Caco-2 (cell line): ENCODE measurements around the gene KRT28. TPM values are rescaled to one million over a fixed set of nuclear protein-coding genes. Genes with fewer than 3 reads are reported as not detected.

Experiments
- BruUV-seq: library from RNA; stranded (reverse); fragments of 400-500 nt; replicated peaks from 2 replicates; lab custom pipeline; 2021; lab: Mats Ljungman, UMichigan
- CTCF ChIA-PET: fragments of 300-600 bp; sonication (Branson Sonifier 250); formaldehyde crosslinking; loops from one replicate; lab custom pipeline; 2022; ENCODE audit warnings: antibody characterized with exemption; lab: Charles Lee
- POLR2A ChIA-PET: fragments of 300-600 bp; sonication (Branson Sonifier 250); formaldehyde crosslinking; loops from one replicate; lab custom pipeline; 2022; ENCODE audit warnings: antibody characterized with exemption; lab: Charles Lee
- DNase-seq, 2 experiments: peaks; one replicate each; pipeline versions ENCODE4 v3.0.0 to v3.0.0-alpha.2; 2020 to 2022
- H3K27me3 ChIP-seq: replicated peaks from 2 replicates; pipeline ENCODE4 v1.6.0; 2011; ENCODE audit warnings: low read length; ENCODE audit not compliant: control insufficient read depth, insufficient read depth
- H3K36me3 ChIP-seq: 2 replicates; pipeline ENCODE4 v1.5.1; 2011; ENCODE audit warnings: low read length; ENCODE audit not compliant: control insufficient read depth, insufficient read depth
- H3K4me1 ChIP-seq: fragments of 250-450 bp; sonication (Bioruptor Pico); 2 replicates; pipeline ENCODE4 v1.5.1; 2020; ENCODE audit warnings: mild to moderate bottlenecking
- H3K4me3 ChIP-seq: 2 replicates; pipeline ENCODE4 v1.5.1; 2011; ENCODE audit warnings: low read depth, mild to moderate bottlenecking, control low read depth, low read length
- H3K9me3 ChIP-seq: fragments of 250-450 bp; sonication (Bioruptor Pico); 2 replicates; pipeline ENCODE4 v1.5.1; 2020; ENCODE audit warnings: mild to moderate bottlenecking, moderate library complexity
- H3K27ac Mint-ChIP-seq: one replicate; pipeline ENCODE4 v1.8.0; 2022; ENCODE audit warnings: mixed read lengths; ENCODE audit not compliant: unreplicated experiment
- H3K27me3 Mint-ChIP-seq: one replicate; pipeline ENCODE4 v1.8.0; 2022; ENCODE audit warnings: mixed read lengths; ENCODE audit not compliant: insufficient read depth, unreplicated experiment
- H3K36me3 Mint-ChIP-seq: one replicate; pipeline ENCODE4 v1.8.0; 2022; ENCODE audit warnings: mild to moderate bottlenecking, mixed read lengths; ENCODE audit not compliant: insufficient read depth, unreplicated experiment
- H3K4me1 Mint-ChIP-seq: one replicate; pipeline ENCODE4 v1.8.0; 2022; ENCODE audit warnings: low read depth, mixed read lengths; ENCODE audit not compliant: unreplicated experiment
- H3K4me3 Mint-ChIP-seq: one replicate; pipeline ENCODE4 v1.8.0; 2022; ENCODE audit warnings: mild to moderate bottlenecking, moderate library complexity, mixed read lengths; ENCODE audit not compliant: unreplicated experiment
- H3K9me3 Mint-ChIP-seq: one replicate; pipeline ENCODE4 v1.8.0; 2022; ENCODE audit warnings: mixed read lengths; ENCODE audit not compliant: unreplicated experiment
- intact Hi-C: fragments of 100-400 bp; cut with micrococcal nuclease; formaldehyde crosslinking; loops from one replicate; pipeline ENCODE4 v1.10.0; 2022; ENCODE audit not compliant: unreplicated experiment
- total RNA-seq: library from RNA; stranded (reverse); gene quantifications from 2 replicates; pipeline ENCODE4 v1.2.3, GENCODE V29; 2022
- TF ChIP-seq, protein P1 (sequence below), 2 experiments: fragments of 200-600 bp in 1 of 2; IDR thresholded peaks; 1 replicate in 1 of 2; 2 replicates in 1 of 2; pipeline versions ENCODE4 v1.5.1 to v1.8.0; 2011 to 2022; ENCODE audit warnings: antibody characterized with exemption in 1 of 2, control low read depth in 1 of 2, inconsistent platforms in 1 of 2, low read depth in 1 of 2, low read length in 1 of 2, mild to moderate bottlenecking in 1 of 2, moderate library complexity in 1 of 2; ENCODE audit not compliant: insufficient read depth in 1 of 2, severe bottlenecking in 1 of 2, unreplicated experiment in 1 of 2

KRT28 gene
- total RNA-seq, 1 experiment from 2014 or later: not detected

DNA sequence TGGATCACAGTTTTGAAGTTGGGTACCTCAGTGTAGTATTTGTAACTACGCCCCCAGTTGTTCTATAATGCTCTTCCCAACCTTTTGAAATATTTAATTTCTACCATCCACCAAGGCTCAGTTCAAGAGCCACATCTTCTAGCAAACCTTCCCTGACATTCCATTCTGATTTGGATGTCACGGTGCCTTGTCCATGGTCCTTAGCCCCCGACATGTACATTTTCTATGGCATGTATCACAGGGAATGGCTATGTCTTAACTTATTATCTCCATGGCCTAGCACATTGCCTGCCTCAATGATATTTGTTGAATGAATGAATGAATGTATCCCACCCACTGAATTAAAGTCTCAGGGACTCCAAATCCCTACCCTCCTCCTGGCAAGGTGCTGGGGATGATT lies 6.4 kb upstream of the KRT28 start:
- H3K36me3 ChIP-seq: no peaks in the 10 kb centered on the region
- intact Hi-C loops: no loop called here
- Mint-ChIP-seq H3K27me3 (peaks cover 14% of the 10 kb centered on the region), H3K36me3 (no peaks in the 10 kb centered on the region), H3K27ac (no peak overlapping the region), H3K9me3 (no peaks in the 10 kb centered on the region), H3K4me1 (peaks cover 7% of the 10 kb centered on the region), H3K4me3 (no peak overlapping the region)
- H3K27me3 ChIP-seq: no peaks in the 10 kb centered on the region
- H3K4me1 ChIP-seq: 0 out of 2 replicates have a peak, but pooled peaks cover 5% of the 10 kb centered on the region
- ChIA-PET POLR2A (no interaction called here), CTCF (interaction anchor here (0.7 kb wide), 1 partner anchor 173 kb away, joined by 4 read pairs; no protein-coding TSS in a partner anchor)
- no TSS peak for BruUV-seq
- no peak overlapping the region for H3K4me3 ChIP-seq
- TF ChIP-seq, protein P1, sequence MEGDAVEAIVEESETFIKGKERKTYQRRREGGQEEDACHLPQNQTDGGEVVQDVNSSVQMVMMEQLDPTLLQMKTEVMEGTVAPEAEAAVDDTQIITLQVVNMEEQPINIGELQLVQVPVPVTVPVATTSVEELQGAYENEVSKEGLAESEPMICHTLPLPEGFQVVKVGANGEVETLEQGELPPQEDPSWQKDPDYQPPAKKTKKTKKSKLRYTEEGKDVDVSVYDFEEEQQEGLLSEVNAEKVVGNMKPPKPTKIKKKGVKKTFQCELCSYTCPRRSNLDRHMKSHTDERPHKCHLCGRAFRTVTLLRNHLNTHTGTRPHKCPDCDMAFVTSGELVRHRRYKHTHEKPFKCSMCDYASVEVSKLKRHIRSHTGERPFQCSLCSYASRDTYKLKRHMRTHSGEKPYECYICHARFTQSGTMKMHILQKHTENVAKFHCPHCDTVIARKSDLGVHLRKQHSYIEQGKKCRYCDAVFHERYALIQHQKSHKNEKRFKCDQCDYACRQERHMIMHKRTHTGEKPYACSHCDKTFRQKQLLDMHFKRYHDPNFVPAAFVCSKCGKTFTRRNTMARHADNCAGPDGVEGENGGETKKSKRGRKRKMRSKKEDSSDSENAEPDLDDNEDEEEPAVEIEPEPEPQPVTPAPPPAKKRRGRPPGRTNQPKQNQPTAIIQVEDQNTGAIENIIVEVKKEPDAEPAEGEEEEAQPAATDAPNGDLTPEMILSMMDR (IDR thresholded peaks at IDR 0.05; ENCODE audit: insufficient read depth in 1 of 2, low read depth in 1 of 2, low read length in 1 of 2, severe bottlenecking in 1 of 2, unreplicated experiment in 1 of 2): no peak
- H3K9me3 ChIP-seq: no peaks in the 10 kb centered on the region
- DNase-seq: no peak

DNA sequence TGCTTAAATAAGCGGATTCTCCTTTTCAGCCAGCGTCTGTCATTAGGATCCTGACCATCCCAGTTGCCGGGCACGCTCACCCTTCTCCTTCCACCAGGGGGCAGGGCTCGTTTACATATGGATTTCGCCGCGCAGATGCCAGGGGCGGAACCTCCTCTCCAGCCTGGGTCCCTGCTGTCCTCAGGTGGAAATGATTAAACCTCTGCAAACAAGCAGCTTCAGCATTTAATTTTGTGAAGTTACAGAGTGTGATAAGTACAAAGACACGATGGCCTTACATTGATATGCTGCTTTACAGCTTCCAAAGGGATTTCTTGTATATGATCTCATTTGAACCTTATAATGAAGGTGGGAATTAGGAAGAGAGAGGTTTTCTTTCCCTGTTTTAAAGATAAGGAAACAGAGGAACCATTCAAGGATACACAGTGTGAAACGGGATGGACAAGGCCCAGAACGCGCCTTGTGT lies 3.9 kb upstream of the KRT28 start:
- Mint-ChIP-seq H3K27ac (no peak overlapping the region), H3K27me3 (peaks cover 4% of the 10 kb centered on the region), H3K4me3 (no peak overlapping the region), H3K4me1 (no peaks in the 10 kb centered on the region), H3K9me3 (no peaks in the 10 kb centered on the region), H3K36me3 (no peaks in the 10 kb centered on the region)
- H3K9me3 ChIP-seq: no peaks in the 10 kb centered on the region
- 0 out of 2 replicates have a peak, but pooled peaks cover 5% of the 10 kb centered on the region for H3K4me1 ChIP-seq
- H3K27me3 ChIP-seq: no peaks in the 10 kb centered on the region
- no peaks in the 10 kb centered on the region for H3K36me3 ChIP-seq
- no peak overlapping the region for H3K4me3 ChIP-seq
- TF ChIP-seq, protein P1 (IDR thresholded peaks at IDR 0.05; ENCODE audit: insufficient read depth in 1 of 2, low read depth in 1 of 2, low read length in 1 of 2, severe bottlenecking in 1 of 2, unreplicated experiment in 1 of 2): peak; percentile 96
- ChIA-PET CTCF (interaction anchor here (0.6 to 1.4 kb wide), 11 partner anchors 9 to 892 kb away, joined by 3 to 9 read pairs (median 4); partner anchors contain the start of genes KRT19 and KRTAP2-3), POLR2A (no interaction called here)
- no TSS peak for BruUV-seq
- DNase-seq: peak; percentile 87 to 91
- intact Hi-C loops: loop anchor here (1.0 to 5.0 kb wide), 5 partner anchors 49 to 863 kb away; no protein-coding TSS in a partner anchor

DNA sequence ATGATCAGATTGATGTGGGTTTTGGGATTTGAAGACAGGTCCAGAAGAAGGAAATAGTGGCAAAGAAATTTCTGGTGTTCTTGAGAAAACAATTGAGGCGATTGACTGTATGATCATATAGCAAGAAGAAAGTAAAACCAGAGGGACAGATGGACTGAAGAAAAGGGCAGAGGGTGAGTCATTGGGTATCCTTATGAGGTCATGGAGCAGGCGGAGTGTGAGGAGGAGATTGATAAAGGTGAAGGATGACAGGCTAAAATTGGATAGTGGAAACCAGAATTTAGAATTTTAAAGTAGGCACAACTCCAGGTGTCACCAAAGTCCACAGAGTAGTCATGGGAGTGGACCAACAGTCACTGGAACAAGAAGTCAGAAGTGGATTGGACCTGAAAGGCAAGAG lies 1.4 kb upstream of the KRT28 start:
- BruUV-seq: no TSS peak
- no peaks in the 10 kb centered on the region for H3K27me3 ChIP-seq
- Mint-ChIP-seq H3K36me3 (no peaks in the 10 kb centered on the region), H3K4me1 (no peaks in the 10 kb centered on the region), H3K9me3 (no peaks in the 10 kb centered on the region), H3K27me3 (peaks cover 4% of the 10 kb centered on the region), H3K4me3 (no peak overlapping the region), H3K27ac (no peak overlapping the region)
- ChIA-PET CTCF (no interaction called here), POLR2A (no interaction called here)
- 0 out of 2 replicates have a peak, but pooled peaks cover 5% of the 10 kb centered on the region for H3K4me1 ChIP-seq
- no peaks in the 10 kb centered on the region for H3K36me3 ChIP-seq
- H3K9me3 ChIP-seq: no peaks in the 10 kb centered on the region
- TF ChIP-seq, protein P1 (IDR thresholded peaks at IDR 0.05; ENCODE audit: insufficient read depth in 1 of 2, low read depth in 1 of 2, low read length in 1 of 2, severe bottlenecking in 1 of 2, unreplicated experiment in 1 of 2): no peak
- DNase-seq: no peak
- intact Hi-C loops: loop anchor here (5.0 kb wide), 3 partner anchors 51 to 846 kb away; no protein-coding TSS in a partner anchor
- H3K4me3 ChIP-seq: no peak overlapping the region
